ENCODE measurements around the gene CCDC137. TPM values are rescaled to one million over a fixed set of nuclear protein-coding genes. Genes with fewer than 3 reads are reported as not detected.
A peak's percentile ranks its signal among the peaks of the same experiment; 100 is the strongest.

CCDC137 gene
- total and polyA plus RNA-seq, 2 of the 13 experiments (the other 11 are each of a cell fraction or from before 2014, with no cell fraction given): 14.6 to 39.1 TPM

DNA sequence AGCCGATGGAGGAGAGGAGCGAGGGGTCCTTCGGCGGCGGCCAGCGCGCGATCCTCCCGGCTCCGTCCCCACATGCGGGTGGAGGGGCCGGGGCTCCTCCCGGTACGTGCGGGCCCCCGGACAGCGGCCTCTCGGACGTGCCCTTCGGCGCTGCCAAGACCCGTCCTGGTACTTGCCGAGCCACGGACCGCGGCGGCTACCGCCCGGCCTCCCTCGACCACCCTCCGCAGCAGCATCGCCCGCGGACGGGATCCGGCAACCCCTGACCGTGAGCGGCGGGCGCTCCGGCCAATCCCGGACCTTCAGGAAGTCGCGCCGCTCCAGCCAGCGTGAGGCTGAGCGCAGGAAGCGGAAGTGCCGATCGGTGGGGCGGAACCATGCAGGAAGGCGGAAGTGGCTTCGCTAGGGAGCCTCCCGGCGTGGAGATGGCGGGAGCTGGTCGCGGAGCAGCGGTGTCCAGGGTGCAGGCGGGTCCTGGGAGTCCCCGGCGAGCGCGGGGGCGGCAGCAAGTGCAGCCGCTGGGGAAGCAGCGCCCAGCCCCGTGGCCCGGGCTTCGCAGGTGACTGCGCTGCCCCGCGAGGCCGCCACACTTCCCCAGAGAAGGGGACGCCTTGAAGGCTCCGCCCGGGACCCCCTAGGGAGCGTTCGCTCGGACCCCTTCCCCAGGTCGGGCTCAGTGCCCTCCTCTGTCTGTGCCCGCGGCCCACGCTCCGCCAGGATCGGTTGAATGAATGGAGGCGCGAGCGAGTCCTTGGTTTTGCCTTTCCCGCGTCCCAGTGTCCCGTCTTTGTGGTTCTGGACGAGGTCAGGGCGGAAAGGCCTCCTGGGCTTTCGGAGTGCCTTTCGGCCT lies at the start of gene CCDC137, which contains the start of gene OXLD1 (continued):
- TF ChIP-seq, protein P1, sequence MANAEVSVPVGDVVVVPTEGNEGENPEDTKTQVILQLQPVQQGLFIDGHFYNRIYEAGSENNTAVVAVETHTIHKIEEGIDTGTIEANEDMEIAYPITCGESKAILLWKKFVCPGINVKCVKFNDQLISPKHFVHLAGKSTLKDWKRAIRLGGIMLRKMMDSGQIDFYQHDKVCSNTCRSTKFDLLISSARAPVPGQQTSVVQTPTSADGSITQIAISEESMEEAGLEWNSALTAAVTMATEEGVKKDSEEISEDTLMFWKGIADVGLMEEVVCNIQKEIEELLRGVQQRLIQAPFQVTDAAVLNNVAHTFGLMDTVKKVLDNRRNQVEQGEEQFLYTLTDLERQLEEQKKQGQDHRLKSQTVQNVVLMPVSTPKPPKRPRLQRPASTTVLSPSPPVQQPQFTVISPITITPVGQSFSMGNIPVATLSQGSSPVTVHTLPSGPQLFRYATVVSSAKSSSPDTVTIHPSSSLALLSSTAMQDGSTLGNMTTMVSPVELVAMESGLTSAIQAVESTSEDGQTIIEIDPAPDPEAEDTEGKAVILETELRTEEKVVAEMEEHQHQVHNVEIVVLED (CRISPR knock-in tag; IDR thresholded peaks at IDR 0.05; ENCODE audit: borderline replicate concordance): peak; percentile 91
- TF ChIP-seq, protein P2, sequence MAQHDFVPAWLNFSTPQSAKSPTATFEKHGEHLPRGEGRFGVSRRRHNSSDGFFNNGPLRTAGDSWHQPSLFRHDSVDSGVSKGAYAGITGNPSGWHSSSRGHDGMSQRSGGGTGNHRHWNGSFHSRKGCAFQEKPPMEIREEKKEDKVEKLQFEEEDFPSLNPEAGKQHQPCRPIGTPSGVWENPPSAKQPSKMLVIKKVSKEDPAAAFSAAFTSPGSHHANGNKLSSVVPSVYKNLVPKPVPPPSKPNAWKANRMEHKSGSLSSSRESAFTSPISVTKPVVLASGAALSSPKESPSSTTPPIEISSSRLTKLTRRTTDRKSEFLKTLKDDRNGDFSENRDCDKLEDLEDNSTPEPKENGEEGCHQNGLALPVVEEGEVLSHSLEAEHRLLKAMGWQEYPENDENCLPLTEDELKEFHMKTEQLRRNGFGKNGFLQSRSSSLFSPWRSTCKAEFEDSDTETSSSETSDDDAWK (CRISPR knock-in tag; IDR thresholded peaks at IDR 0.05): no peak
- TF ChIP-seq ZZZ3 (CRISPR knock-in tag; IDR thresholded peaks at IDR 0.05; ENCODE audit: borderline replicate concordance) (peak; percentile 96), ZNF3 (CRISPR knock-in tag; IDR thresholded peaks at IDR 0.05) (no peak; the same call in 1 of the 2 replicates), JUNB (CRISPR knock-in tag; IDR thresholded peaks at IDR 0.05; ENCODE audit: borderline replicate concordance) (no peak; the same call in 1 of the 2 replicates), ZNF672 (CRISPR knock-in tag; IDR thresholded peaks at IDR 0.05) (peak; percentile 83), ZNF747 (CRISPR knock-in tag; IDR thresholded peaks at IDR 0.05; ENCODE audit: borderline replicate concordance) (peak; percentile 88; the same call in 1 of the 2 replicates), XBP1 (CRISPR knock-in tag; IDR thresholded peaks at IDR 0.05) (no peak), JUN (CRISPR knock-in tag; IDR thresholded peaks at IDR 0.05) (no peak; the same call in 1 of the 2 replicates)
- TF ChIP-seq, protein P3, sequence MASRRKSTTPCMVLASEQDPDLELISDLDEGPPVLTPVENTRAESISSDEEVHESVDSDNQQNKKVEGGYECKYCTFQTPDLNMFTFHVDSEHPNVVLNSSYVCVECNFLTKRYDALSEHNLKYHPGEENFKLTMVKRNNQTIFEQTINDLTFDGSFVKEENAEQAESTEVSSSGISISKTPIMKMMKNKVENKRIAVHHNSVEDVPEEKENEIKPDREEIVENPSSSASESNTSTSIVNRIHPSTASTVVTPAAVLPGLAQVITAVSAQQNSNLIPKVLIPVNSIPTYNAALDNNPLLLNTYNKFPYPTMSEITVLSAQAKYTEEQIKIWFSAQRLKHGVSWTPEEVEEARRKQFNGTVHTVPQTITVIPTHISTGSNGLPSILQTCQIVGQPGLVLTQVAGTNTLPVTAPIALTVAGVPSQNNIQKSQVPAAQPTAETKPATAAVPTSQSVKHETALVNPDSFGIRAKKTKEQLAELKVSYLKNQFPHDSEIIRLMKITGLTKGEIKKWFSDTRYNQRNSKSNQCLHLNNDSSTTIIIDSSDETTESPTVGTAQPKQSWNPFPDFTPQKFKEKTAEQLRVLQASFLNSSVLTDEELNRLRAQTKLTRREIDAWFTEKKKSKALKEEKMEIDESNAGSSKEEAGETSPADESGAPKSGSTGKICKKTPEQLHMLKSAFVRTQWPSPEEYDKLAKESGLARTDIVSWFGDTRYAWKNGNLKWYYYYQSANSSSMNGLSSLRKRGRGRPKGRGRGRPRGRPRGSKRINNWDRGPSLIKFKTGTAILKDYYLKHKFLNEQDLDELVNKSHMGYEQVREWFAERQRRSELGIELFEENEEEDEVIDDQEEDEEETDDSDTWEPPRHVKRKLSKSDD (CRISPR knock-in tag; IDR thresholded peaks at IDR 0.05; ENCODE audit: low read depth): peak; percentile 89
- TF ChIP-seq, protein P4, sequence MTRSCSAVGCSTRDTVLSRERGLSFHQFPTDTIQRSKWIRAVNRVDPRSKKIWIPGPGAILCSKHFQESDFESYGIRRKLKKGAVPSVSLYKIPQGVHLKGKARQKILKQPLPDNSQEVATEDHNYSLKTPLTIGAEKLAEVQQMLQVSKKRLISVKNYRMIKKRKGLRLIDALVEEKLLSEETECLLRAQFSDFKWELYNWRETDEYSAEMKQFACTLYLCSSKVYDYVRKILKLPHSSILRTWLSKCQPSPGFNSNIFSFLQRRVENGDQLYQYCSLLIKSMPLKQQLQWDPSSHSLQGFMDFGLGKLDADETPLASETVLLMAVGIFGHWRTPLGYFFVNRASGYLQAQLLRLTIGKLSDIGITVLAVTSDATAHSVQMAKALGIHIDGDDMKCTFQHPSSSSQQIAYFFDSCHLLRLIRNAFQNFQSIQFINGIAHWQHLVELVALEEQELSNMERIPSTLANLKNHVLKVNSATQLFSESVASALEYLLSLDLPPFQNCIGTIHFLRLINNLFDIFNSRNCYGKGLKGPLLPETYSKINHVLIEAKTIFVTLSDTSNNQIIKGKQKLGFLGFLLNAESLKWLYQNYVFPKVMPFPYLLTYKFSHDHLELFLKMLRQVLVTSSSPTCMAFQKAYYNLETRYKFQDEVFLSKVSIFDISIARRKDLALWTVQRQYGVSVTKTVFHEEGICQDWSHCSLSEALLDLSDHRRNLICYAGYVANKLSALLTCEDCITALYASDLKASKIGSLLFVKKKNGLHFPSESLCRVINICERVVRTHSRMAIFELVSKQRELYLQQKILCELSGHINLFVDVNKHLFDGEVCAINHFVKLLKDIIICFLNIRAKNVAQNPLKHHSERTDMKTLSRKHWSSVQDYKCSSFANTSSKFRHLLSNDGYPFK (CRISPR knock-in tag; IDR thresholded peaks at IDR 0.05; ENCODE audit: borderline replicate concordance): peak; percentile 95
- TF ChIP-seq, protein P5, sequence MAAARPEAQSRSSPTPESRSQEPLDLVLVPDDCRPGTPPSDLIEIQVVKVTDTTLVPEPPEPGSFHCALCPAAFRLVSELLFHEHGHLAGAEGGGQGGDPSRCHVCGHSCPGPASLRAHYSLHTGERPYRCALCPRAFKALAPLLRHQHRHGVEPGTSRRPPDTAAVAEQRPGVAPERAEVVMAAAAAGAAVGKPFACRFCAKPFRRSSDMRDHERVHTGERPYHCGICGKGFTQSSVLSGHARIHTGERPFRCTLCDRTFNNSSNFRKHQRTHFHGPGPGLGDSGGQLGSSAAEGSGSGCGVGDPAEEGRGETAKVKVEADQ (CRISPR knock-in tag; IDR thresholded peaks at IDR 0.05; ENCODE audit: borderline replicate concordance): peak; percentile 62; the same call in 1 of the 2 replicates
- TF ChIP-seq, protein P6, sequence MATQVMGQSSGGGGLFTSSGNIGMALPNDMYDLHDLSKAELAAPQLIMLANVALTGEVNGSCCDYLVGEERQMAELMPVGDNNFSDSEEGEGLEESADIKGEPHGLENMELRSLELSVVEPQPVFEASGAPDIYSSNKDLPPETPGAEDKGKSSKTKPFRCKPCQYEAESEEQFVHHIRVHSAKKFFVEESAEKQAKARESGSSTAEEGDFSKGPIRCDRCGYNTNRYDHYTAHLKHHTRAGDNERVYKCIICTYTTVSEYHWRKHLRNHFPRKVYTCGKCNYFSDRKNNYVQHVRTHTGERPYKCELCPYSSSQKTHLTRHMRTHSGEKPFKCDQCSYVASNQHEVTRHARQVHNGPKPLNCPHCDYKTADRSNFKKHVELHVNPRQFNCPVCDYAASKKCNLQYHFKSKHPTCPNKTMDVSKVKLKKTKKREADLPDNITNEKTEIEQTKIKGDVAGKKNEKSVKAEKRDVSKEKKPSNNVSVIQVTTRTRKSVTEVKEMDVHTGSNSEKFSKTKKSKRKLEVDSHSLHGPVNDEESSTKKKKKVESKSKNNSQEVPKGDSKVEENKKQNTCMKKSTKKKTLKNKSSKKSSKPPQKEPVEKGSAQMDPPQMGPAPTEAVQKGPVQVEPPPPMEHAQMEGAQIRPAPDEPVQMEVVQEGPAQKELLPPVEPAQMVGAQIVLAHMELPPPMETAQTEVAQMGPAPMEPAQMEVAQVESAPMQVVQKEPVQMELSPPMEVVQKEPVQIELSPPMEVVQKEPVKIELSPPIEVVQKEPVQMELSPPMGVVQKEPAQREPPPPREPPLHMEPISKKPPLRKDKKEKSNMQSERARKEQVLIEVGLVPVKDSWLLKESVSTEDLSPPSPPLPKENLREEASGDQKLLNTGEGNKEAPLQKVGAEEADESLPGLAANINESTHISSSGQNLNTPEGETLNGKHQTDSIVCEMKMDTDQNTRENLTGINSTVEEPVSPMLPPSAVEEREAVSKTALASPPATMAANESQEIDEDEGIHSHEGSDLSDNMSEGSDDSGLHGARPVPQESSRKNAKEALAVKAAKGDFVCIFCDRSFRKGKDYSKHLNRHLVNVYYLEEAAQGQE (IDR thresholded peaks at IDR 0.05; ENCODE audit: borderline replicate concordance in 1 of 2, low read depth in 1 of 2, low read length in 2 of 2): no peak
